Vagina (tissue), 2 donors: ENCODE measurements around the gene CC2D1A.

Experiments
- POLR2A ChIP-seq, 2 donors: fragments of 450-650 bp; IDR thresholded peaks; one replicate each; pipeline ENCODE4 v1.6.1; 2017; ENCODE audit warnings: antibody characterized with exemption in 2 of 2, mild to moderate bottlenecking in 2 of 2, moderate library complexity in 2 of 2
- POLR2AphosphoS5 ChIP-seq, 2 donors: sonication (generic); formaldehyde crosslinking; IDR thresholded peaks; one replicate each; pipeline ENCODE4 v1.9.0; 2017; ENCODE audit warnings: antibody characterized with exemption in 2 of 2, mild to moderate bottlenecking in 2 of 2, low read depth in 1 of 2; ENCODE audit not compliant: insufficient read depth in 1 of 2
- TF ChIP-seq, protein P1 (sequence below), 3 experiments: fragments of 450-650 bp in 2 of 3; fragments of 200-600 bp in 1 of 3; sonication (generic) in 1 of 3; IDR thresholded peaks; one replicate each; pipeline ENCODE4 v1.5.1; 2017 to 2019; ENCODE audit warnings: antibody characterized with exemption in 3 of 3, mild to moderate bottlenecking in 2 of 3, moderate library complexity in 2 of 3

DNA sequence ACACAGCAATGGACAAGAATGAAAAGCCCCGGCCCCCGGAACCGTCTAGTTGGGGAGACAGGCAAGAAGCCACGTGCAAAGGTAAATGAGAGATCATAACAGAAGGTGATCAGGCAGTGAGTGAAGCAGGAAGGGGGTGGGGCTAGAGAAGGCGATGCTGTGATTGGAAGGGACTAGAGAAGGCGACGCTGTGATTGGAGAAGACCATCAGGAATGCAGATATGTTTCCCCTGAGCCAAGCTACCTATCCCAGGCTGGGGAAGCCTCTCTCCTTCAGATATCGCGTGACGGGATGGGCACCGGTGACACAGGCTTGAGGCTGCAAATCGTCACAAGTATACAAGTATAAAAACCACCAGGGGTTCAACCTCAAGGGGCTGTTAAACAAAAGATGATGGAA is 68.1 kb downstream of the CC2D1A start:
- TF ChIP-seq, protein P1, sequence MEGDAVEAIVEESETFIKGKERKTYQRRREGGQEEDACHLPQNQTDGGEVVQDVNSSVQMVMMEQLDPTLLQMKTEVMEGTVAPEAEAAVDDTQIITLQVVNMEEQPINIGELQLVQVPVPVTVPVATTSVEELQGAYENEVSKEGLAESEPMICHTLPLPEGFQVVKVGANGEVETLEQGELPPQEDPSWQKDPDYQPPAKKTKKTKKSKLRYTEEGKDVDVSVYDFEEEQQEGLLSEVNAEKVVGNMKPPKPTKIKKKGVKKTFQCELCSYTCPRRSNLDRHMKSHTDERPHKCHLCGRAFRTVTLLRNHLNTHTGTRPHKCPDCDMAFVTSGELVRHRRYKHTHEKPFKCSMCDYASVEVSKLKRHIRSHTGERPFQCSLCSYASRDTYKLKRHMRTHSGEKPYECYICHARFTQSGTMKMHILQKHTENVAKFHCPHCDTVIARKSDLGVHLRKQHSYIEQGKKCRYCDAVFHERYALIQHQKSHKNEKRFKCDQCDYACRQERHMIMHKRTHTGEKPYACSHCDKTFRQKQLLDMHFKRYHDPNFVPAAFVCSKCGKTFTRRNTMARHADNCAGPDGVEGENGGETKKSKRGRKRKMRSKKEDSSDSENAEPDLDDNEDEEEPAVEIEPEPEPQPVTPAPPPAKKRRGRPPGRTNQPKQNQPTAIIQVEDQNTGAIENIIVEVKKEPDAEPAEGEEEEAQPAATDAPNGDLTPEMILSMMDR (IDR thresholded peaks at IDR 0.05): no peak
- TF ChIP-seq POLR2A (IDR thresholded peaks at IDR 0.05): no peak
- no peak for TF ChIP-seq POLR2AphosphoS5 (IDR thresholded peaks at IDR 0.05; ENCODE audit: insufficient read depth in 1 of 2, low read depth in 1 of 2)
